ENCODE results near the gene MAGEE1.

MAGEE1 gene, protein sequence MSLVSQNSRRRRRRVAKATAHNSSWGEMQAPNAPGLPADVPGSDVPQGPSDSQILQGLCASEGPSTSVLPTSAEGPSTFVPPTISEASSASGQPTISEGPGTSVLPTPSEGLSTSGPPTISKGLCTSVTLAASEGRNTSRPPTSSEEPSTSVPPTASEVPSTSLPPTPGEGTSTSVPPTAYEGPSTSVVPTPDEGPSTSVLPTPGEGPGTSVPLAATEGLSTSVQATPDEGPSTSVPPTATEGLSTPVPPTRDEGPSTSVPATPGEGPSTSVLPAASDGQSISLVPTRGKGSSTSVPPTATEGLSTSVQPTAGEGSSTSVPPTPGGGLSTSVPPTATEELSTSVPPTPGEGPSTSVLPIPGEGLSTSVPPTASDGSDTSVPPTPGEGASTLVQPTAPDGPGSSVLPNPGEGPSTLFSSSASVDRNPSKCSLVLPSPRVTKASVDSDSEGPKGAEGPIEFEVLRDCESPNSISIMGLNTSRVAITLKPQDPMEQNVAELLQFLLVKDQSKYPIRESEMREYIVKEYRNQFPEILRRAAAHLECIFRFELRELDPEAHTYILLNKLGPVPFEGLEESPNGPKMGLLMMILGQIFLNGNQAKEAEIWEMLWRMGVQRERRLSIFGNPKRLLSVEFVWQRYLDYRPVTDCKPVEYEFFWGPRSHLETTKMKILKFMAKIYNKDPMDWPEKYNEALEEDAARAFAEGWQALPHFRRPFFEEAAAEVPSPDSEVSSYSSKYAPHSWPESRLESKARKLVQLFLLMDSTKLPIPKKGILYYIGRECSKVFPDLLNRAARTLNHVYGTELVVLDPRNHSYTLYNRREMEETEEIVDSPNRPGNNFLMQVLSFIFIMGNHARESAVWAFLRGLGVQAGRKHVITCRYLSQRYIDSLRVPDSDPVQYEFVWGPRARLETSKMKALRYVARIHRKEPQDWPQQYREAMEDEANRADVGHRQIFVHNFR

DNA sequence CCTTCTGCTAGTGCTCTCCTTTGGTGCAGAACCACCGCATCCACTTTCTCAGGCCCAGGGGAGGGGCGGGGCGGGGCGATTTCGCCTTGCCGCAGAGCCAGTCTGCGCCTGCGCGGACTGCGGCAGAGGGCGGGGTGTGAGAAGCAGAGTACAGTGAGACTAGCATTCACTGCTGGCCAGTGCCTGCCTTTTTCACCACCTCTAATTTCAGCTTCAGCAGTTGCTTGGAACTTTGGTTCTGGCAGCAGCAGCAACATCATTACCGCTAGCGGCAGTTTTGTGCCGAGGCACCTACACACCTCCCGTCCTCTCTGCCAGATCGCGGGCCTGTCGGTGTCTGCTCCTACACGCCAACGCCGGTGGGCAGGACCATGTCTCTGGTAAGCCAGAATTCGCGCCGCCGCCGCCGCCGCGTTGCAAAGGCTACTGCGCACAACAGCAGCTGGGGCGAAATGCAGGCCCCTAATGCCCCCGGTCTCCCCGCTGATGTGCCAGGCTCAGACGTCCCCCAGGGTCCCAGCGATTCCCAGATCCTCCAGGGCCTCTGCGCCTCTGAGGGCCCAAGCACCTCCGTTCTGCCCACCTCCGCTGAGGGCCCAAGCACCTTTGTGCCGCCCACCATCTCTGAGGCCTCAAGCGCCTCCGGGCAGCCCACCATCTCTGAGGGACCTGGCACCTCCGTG is at the start of gene MAGEE1:
Gene MAGEE1, plus strand, starts transcription at position 151 of the 683 bp plus-strand sequence. Its CDS starts 221 bp downstream, at position 372.
- CTCF ChIA-PET, result no interaction called here
- TF ChIP-seq, protein P1, sequence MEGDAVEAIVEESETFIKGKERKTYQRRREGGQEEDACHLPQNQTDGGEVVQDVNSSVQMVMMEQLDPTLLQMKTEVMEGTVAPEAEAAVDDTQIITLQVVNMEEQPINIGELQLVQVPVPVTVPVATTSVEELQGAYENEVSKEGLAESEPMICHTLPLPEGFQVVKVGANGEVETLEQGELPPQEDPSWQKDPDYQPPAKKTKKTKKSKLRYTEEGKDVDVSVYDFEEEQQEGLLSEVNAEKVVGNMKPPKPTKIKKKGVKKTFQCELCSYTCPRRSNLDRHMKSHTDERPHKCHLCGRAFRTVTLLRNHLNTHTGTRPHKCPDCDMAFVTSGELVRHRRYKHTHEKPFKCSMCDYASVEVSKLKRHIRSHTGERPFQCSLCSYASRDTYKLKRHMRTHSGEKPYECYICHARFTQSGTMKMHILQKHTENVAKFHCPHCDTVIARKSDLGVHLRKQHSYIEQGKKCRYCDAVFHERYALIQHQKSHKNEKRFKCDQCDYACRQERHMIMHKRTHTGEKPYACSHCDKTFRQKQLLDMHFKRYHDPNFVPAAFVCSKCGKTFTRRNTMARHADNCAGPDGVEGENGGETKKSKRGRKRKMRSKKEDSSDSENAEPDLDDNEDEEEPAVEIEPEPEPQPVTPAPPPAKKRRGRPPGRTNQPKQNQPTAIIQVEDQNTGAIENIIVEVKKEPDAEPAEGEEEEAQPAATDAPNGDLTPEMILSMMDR (IDR thresholded peaks at IDR 0.05; ENCODE audit: control extremely low read depth, extremely low read depth, low read depth, missing control alignments), result no peak
- POLR2A ChIA-PET, result no interaction called here
- DNase-seq (ENCODE audit: extremely low spot score), result peak; percentile 72

DNA sequence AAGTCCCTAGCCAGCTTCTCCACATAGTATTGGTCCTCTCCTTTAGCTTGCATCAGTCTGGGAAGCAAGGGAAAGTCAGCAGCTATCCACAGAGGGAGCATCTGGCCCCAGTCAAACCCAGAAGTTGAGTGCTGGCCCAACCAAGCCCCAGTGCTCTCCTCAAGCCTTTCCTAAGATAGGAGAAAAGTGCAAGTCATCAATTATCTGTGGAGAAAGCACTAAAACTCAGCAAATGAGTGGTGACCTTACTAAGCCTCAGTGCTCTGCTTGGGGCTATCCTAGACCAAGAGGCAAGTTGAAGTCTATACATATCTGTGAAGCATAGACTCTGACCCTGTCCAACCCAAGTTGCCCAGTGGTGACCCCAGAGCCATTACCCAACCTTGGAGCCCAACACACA is 28.5 kb upstream of the MAGEE1 start:
- POLR2A ChIA-PET, result no interaction called here
- no peak for DNase-seq (ENCODE audit: extremely low spot score)
- CTCF ChIA-PET, result no interaction called here
- TF ChIP-seq, protein P1 (IDR thresholded peaks at IDR 0.05; ENCODE audit: control extremely low read depth, extremely low read depth, low read depth, missing control alignments), result no peak

DNA sequence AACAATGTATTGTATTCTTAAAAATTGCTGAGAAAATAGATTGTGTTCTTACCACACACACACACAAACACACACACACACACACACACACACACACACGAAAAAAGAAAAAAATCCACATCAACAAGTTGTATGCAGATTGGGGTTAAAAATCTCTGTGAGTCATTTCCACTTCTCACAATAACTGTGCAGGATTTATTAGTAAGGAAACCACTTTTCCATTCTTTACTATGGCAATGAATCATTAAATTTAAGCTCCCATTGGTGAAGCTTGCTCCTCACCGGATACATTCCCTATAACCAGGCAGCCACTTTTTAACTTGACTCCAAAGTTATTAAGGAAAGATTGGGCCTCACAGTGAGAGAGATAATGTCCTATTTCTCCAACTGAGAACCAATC is 19.7 kb upstream of the MAGEE1 start:
- ChIA-PET POLR2A (no interaction called here), CTCF (no interaction called here)
- TF ChIP-seq, protein P1 (IDR thresholded peaks at IDR 0.05; ENCODE audit: control extremely low read depth, extremely low read depth, low read depth, missing control alignments), result no peak
- DNase-seq (ENCODE audit: extremely low spot score), result no peak

DNA sequence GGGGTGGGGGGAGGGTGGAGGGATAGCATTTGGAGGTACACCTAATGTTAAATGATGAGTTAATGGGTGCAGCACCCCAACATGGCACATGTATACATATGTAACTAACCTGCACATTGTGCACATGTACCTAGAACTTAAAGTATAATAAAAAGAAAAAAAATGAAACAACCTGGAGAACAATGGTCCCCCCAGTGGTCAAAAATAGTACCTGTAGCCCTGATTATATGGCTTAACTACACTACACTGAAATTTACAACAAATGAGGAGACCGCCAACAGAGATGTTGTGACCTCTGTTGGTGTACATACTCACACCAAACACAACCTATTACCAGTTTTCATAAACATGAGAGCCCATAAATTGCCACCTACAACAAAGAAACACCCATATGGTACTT is 7.3 kb upstream of the MAGEE1 start:
- TF ChIP-seq, protein P1 (IDR thresholded peaks at IDR 0.05; ENCODE audit: control extremely low read depth, extremely low read depth, low read depth, missing control alignments), result no peak
- ChIA-PET POLR2A (no interaction called here), CTCF (no interaction called here)
- no peak for DNase-seq (ENCODE audit: extremely low spot score)

DNA sequence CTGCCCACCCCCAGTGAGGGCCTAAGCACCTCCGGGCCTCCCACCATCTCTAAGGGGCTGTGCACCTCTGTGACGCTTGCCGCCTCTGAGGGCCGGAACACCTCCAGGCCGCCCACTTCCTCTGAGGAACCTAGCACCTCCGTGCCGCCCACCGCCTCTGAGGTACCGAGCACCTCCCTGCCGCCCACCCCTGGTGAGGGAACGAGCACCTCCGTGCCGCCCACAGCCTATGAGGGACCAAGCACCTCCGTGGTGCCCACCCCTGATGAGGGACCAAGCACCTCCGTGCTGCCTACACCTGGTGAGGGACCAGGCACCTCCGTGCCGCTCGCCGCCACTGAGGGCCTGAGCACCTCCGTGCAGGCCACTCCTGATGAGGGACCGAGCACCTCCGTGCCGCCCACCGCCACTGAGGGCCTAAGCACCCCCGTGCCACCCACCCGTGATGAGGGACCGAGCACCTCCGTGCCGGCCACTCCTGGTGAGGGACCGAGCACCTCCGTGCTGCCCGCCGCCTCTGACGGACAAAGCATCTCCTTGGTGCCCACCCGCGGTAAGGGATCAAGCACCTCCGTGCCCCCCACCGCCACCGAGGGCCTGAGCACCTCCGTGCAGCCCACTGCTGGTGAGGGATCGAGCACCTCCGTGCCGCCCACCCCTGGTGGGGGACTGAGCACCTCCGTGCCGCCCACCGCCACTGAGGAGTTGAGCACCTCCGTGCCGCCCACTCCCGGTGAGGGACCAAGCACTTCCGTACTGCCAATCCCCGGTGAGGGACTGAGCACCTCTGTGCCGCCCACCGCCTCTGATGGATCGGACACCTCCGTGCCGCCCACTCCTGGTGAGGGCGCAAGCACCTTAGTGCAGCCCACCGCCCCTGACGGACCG is 977 bp downstream of the MAGEE1 start:
- DNase-seq (ENCODE audit: extremely low spot score), result peak; percentile 10
- ChIA-PET CTCF (no interaction called here), POLR2A (no interaction called here)
- TF ChIP-seq, protein P1 (IDR thresholded peaks at IDR 0.05; ENCODE audit: control extremely low read depth, extremely low read depth, low read depth, missing control alignments), result no peak
